Kidney epithelial cell (primary cell): ENCODE results near the gene CDIPT. TPM values are rescaled to one million over a fixed set of nuclear protein-coding genes. Genes with fewer than 3 reads are reported as not detected.

Experiments used
- DNase-seq: peaks from one replicate; pipeline ENCODE4 v3.0.0-alpha.2; 2010; ENCODE audit warnings: low read depth
- H3K27me3 ChIP-seq: 2 replicates; pipeline ENCODE4 v1.6.0; 2011; ENCODE audit warnings: low read length; ENCODE audit not compliant: control insufficient read depth, insufficient read depth
- H3K36me3 ChIP-seq: 2 replicates; pipeline ENCODE4 v1.5.1; 2011; ENCODE audit warnings: low read length; ENCODE audit not compliant: control insufficient read depth, insufficient read depth
- H3K4me3 ChIP-seq: 2 replicates; pipeline ENCODE4 v1.5.1; 2011; ENCODE audit warnings: low read depth, mild to moderate bottlenecking, control low read depth, low read length
- total RNA-seq: library from RNA; depleted of rRNA; stranded (reverse); fragments of >200 nt; gene quantifications from 2 replicates; pipeline ENCODE4 v1.2.3, GENCODE V29; 2015
- TF ChIP-seq, protein P1 (sequence below): IDR thresholded peaks from 2 replicates; pipeline ENCODE4 v1.5.1; 2011; ENCODE audit warnings: mild to moderate bottlenecking, moderate library complexity, low read length, control low read depth, inconsistent platforms; ENCODE audit not compliant: insufficient read depth, poor library complexity, severe bottlenecking

CDIPT gene
- total RNA-seq, 1 donor from 2014 or later: 83.9 TPM

DNA sequence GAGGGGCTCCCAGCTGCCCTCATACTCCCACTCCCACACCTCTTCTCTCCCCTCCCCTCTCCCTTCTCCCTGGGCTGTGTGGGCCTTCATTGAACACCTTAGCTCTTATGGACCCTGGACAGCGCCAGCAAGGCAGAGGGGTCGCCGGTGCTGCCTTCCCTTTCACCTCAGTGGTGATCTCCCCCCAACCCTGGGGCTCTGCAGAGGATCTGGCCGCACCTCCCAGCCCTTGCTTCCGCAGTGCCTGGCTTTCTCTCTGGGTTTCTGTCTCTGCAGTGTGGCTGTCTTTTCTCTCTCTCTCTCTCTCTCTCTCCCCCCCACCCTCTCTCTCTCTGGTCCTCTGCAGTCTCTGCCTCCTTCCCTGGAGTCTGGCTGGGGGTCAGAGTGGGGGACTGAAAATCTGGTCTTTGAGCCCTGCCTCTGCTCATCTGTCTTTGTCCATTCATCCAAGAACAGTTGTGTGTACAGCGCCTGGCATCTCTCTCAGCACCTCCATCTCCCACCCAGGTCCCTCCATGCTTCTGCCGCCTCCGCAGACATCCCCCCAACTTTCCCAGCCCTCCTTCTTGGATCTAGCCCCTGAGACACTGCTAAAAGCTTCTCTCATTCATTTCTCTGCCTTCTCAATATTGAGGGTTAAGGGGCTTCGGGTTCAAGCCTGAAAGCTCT is 35.2 kb upstream of the CDIPT start:
- DNase-seq: no peak
- peaks cover 10% of the 10 kb centered on the region for H3K27me3 ChIP-seq
- H3K36me3 ChIP-seq: no peaks in the 10 kb centered on the region
- H3K4me3 ChIP-seq: peak overlapping the region; percentile 55
- TF ChIP-seq, protein P1, sequence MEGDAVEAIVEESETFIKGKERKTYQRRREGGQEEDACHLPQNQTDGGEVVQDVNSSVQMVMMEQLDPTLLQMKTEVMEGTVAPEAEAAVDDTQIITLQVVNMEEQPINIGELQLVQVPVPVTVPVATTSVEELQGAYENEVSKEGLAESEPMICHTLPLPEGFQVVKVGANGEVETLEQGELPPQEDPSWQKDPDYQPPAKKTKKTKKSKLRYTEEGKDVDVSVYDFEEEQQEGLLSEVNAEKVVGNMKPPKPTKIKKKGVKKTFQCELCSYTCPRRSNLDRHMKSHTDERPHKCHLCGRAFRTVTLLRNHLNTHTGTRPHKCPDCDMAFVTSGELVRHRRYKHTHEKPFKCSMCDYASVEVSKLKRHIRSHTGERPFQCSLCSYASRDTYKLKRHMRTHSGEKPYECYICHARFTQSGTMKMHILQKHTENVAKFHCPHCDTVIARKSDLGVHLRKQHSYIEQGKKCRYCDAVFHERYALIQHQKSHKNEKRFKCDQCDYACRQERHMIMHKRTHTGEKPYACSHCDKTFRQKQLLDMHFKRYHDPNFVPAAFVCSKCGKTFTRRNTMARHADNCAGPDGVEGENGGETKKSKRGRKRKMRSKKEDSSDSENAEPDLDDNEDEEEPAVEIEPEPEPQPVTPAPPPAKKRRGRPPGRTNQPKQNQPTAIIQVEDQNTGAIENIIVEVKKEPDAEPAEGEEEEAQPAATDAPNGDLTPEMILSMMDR: no peak

DNA sequence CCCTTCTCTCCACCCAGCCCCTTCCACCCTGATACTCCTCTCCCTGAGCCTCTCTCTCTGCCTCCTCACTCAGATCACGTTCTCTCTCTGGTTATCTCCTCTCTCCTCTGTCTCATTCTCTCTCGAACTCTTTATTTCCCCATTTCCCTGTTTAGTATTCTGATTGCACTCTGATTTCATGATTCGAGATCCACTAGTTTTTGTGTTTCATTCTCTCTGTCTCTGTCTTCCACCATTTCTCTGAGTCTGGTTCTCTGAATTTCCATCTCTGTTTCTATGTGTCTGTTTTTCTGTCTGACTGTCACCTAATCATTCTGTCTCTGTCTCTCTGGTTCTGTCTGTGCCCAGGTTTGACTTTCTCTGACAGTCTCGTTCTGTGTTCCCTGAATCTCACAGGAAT is 34.3 kb upstream of the CDIPT start:
- Histone ChIP-seq H3K36me3 (no peaks in the 10 kb centered on the region), H3K27me3 (peaks cover 10% of the 10 kb centered on the region), H3K4me3 (no peak overlapping the region)
- no peak for DNase-seq
- TF ChIP-seq, protein P1: no peak

DNA sequence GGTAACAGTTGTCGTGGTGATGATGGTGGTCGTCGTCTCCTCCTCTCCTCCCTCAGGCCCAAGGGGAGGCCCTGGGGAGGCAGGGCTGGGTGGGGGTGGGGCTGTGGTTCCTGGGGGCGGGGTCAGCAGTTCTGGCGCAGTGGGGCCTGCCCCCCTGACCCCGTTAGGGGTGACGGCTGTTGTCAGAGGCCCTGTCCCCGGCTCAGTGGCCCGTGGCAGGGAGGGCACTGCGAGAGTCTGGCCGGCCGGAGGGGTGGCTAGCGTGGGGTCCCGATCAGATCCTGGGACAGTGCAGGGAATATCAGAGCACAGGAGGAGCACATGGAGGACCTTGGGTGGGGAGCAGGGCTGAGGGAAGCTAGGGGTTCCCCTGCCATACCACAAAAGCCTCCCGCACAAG is 33.8 kb upstream of the CDIPT start:
- H3K36me3 ChIP-seq: no peaks in the 10 kb centered on the region
- no peak overlapping the region for H3K4me3 ChIP-seq
- peaks cover 10% of the 10 kb centered on the region for H3K27me3 ChIP-seq
- DNase-seq: no peak
- TF ChIP-seq, protein P1: no peak

DNA sequence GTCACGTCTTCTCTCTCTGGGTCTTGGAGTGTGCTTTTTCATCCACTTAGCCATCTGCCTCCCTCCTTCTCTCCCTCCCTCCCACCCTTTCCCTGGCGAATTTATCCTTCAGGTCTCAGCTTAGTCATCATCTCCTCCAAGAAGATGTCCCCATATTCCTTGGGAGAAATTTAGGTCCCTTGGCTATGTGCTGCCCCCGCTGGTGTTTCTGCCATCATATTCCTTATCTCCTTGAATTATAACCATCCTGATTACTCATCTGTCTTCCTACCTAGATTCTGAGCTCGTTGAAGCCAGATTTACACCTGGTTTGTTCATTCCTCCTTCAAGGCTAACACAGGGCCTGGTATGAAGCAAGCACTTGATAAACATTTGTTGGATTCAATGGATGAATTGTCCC is 31.3 kb upstream of the CDIPT start:
- no peak overlapping the region for H3K4me3 ChIP-seq
- no peak for DNase-seq
- no peaks in the 10 kb centered on the region for H3K36me3 ChIP-seq
- peaks cover 10% of the 10 kb centered on the region for H3K27me3 ChIP-seq
- TF ChIP-seq, protein P1: no peak

DNA sequence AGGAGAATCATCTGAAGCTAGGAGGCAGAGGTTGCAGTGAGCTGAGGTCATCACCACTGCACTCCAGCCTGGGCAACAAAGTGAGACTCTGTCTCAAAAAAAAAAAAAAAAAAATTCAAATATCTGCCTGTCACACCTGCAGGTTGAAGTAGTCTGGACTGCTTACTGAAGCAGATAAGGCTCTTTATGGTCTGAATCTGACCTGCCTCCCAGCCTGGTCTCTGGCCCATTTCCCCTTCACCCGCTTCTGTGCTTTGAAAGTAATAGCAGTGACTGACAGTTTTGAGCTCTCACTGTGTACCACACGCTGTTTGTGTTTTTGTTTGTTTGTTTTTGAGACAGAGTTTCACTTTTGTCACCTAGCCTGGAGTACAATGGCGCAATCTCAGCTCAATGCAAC is 30.5 kb upstream of the CDIPT start:
- Histone ChIP-seq H3K27me3 (peaks cover 10% of the 10 kb centered on the region), H3K36me3 (no peaks in the 10 kb centered on the region), H3K4me3 (no peak overlapping the region)
- TF ChIP-seq, protein P1: no peak
- DNase-seq: no peak

- no peak for DNase-seq
- H3K4me3 ChIP-seq: no peak overlapping the region
- no peaks in the 10 kb centered on the region for H3K27me3 ChIP-seq
- TF ChIP-seq, protein P1: no peak
- no peaks in the 10 kb centered on the region for H3K36me3 ChIP-seq
These were observed 29.4 kb upstream of the CDIPT start for GRCh38 chr16:29892458-29892813.
